HepG2 (cell line): ENCODE results near the gene ADAMTS14.

Source experiments
- GABPB1 ChIP-seq: IDR thresholded peaks from 2 replicates; pipeline ENCODE4 v1.6.1; 2016; ENCODE audit warnings: mild to moderate bottlenecking, missing genetic modification reagents, moderate library complexity, missing compliant biosample characterization
- HNF1B ChIP-seq: sonication (generic); formaldehyde crosslinking; IDR thresholded peaks from 2 replicates; pipeline ENCODE4 v1.5.1; 2020; ENCODE audit warnings: mild to moderate bottlenecking, moderate library complexity, missing genetic modification reagents
- TF ChIP-seq, protein P1 (sequence below): IDR thresholded peaks from 2 replicates; pipeline ENCODE4 v1.6.1; 2012; ENCODE audit warnings: inconsistent platforms

DNA sequence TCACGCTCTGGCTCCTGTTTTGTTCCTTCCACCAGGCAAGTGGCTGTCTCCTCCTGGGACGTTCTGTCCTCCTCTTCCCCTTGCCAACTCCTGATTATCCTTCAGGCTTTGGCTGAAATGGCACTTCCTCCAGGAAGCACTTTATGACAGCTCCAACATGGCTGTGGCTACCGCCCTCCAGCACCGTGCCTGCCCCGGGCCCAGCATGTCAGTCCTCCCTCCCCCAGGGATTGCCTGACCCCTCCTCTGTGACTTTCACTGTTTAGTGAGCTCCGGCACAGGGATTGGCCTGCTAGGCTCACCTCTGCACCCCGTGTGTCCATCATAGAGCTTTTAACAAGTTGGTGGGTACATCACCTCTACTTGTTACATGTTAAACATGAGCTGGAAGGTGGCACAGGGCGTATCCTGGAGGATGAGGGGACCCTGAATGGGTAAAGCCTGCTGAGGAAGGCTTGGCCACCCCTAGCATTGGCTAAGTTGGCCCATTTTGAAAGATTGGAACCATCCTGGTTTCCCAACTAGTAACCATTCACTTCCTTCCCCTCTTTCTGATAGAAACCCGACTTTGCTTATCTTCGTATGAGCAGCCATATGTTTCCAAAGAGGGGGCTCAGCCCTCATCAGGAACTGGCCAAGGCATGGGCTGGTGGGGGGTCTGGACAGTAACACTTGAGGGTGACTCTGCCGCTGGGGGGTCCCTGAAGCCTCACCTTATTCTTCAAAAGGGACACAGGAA lies 10.5 kb upstream of the ADAMTS14 start:
- TF ChIP-seq HNF1B (CRISPR knock-in tag) (no peak), GABPB1 (CRISPR knock-in tag) (no peak)
- TF ChIP-seq, protein P1, sequence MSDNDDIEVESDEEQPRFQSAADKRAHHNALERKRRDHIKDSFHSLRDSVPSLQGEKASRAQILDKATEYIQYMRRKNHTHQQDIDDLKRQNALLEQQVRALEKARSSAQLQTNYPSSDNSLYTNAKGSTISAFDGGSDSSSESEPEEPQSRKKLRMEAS, result no peak
